HG03457 (cell line): ENCODE measurements around the gene CYRIA.

Experiments used
- ATAC-seq: cut with Tn5 transposase; IDR thresholded peaks from one replicate; pipeline ENCODE4 v1.9.1; 2021; ENCODE audit warnings: moderate number of reproducible peaks; ENCODE audit not compliant: unreplicated experiment

CYRIA gene

DNA sequence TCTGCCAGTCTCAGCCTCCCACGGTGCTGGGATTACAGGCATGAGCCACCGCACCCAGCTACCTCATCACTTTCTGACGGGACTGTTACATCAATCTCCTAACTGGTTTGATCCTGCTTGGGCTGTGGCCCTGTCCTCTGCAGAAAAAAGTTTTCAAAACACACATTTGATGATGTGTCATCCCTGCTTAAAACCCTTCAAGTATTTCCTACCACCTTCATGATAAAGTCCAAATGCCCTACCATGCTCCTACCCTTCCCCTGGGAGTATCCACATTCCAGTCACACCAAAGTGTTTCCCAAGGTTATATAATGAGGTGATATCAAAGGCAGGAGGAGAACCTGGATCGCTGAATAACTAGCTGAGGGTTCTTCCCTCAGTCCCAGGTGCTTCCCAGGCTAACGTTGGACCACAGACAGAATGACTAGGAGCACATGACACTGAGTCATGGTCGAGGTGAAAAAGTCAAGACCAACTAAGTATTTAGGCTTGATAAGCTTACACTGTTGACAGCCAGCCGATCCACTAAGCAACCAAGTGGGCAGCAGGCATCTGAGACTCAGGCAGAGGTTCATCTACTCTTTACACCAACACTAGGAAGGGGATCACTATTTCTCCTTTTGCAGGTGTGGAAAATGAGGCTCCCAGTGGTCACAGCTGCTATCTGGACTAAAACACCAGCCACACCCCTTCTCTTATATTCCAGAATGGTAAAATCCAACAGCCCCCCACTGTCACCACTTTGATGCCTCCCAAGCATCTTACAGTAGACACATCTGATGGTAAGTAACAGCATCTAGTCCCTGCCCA lies 31.8 kb downstream of the CYRIA start:
- no peak for ATAC-seq

DNA sequence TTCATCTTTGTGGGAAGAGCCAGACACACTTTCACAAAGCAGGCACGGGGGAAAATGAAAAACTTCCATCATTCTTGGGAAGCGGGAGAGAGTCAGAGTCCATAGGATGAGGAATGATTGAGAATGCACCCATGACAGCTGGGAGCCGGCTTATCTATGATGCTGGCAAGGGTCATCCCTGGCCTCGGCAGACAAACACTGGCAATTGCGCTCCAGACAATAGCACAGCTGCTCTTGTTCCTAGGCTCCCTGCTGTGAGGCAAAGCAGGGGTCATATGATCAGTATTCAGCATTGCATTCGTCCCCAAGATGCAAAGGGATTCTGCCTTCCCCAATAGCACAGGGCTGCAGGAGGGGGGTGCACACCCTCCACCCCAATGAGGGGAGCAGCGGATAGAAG lies 33.0 kb downstream of the CYRIA start:
- no peak for ATAC-seq

DNA sequence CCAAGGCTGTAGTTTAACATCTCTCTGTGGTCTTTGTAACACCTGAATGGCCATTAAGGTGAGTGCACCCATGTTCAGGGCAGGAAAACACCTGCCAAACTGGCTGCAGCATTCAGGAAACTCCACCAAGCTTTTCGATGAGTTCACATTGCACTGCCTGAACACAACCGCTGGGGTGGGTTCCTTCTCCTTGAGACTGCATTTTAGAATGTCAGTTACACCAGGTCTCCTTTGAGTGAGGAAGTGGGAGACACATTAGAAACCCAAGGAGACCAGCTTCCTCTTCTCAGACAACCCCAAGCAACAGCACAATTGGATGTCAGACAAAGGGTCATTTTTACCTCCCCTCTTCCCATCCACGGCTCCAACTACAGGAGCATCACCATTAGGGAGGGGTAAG lies 35.2 kb downstream of the CYRIA start:
- no peak for ATAC-seq

DNA sequence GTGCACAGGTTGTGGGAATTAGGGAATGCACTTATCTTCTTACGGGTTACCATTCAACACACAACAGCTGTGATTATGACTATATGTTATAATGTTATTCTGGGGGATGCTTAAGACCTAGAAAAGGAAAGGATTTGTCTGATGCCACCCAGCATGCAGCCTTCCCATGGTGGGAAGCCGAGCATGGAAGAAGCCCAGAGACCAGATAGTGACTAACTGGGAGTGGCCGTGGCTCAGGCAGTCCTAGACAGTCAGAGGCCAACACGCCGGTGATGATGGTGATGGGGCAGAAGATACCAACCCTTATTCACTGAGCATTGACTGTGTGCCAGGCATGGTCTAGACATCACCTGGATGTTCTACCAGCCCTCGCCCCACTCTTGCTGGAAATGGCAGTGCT lies 35.9 kb downstream of the CYRIA start:
- no peak for ATAC-seq

DNA sequence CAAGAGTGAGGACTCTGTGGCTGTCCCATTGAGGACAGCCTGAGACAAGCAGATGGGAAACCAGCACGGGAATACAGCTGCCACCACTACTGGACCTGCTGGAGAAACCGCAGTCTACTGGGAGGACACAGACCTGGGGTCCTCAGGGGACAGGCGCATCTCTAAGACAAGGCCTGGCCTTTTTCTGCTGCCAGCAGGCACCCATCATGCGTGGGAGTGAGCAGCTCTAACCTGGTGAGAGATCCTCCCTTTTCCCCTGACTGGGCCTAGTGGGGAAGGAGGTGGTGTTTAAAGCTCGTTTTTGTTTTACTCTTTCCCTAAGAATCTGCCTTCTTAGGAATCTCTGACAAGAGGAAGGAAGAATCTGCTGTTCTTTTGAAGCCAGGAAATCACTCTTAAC lies 36.6 kb downstream of the CYRIA start:
- ATAC-seq: no peak

DNA sequence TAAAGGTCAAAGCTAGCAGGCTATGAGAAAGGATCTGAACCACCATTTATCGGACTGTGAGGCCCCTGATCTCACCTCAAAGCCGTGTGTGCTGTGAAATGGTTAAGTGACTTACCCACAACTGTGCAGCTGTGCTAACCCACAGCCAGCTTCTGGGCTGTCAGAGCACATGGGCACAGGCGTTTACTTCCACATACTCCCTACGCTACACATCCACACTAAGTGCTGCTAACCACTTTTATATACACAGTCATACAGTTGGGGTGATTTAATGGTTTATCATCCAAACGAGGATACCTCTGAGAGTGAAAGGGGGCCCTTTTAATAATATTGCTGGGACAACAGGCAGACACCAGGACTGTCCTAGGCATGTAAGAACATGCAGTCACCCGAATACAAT lies 37.3 kb downstream of the CYRIA start:
- no peak for ATAC-seq

DNA sequence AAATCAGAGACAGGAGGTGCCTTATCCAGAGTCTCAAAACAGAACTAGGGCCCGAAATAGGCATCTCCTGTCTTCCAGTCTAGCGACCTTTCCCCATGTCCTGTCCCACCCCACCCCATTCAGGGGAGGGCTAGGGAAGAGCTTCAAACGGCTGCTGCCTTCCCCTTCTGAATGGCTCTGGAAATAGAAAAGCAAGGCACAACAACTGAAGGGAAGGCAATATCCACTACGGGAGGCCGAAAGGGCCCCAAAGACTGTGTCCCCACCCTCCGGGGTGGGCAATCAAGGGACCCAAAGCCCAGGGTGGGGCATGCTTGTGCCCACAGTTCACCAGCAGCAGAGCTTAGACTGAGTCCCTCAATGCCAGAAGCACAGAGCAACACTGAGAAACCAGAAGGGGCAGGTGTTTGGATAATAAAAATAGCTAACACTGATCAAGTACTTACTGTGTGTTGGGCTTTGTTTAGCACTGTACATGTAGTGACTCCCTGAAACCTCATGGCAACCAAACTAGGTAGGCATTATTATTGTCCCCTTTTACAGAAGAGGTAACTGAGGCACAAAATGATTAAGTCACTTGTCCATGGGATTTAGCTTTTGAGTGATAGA lies 38.5 kb downstream of the CYRIA start:
- no peak for ATAC-seq

DNA sequence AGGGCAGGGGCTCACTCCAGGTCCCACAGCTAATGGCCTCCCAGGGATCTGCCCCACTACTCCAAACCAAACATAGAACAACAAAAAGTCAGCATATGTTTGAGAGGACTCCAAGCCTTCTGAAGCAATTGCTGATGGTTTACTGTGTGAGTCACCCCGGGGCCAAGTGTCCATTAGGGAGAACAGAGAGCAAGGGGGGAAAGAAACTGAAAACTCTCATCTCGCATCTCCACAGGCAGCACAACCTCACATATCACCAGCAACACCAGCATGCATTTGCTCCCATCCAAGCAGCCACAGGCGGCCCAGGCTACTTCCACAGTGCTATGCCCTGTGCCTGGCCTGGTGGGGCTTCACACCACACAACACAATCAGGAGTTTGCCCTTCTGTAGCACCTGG lies 39.1 kb downstream of the CYRIA start:
- no peak for ATAC-seq

DNA sequence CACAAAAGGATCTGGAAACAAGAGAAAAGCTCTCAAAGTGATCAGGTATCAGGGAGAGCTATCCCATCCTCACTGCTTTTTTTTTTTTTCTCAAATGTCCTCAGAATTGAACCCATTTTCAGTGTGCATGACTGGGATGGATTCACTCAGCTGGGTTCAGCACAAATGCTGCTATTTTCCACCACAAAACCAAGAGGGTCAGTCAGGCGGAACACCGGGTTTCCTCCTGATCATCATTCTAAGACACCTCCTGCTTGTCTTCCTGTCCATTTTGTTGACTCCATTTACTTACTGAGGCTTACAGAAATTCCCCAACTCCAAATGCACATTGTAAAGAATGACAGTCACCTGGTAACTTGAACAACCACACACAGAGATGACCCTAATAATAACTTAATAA lies 39.9 kb downstream of the CYRIA start:
- peak; percentile 79 for ATAC-seq

DNA sequence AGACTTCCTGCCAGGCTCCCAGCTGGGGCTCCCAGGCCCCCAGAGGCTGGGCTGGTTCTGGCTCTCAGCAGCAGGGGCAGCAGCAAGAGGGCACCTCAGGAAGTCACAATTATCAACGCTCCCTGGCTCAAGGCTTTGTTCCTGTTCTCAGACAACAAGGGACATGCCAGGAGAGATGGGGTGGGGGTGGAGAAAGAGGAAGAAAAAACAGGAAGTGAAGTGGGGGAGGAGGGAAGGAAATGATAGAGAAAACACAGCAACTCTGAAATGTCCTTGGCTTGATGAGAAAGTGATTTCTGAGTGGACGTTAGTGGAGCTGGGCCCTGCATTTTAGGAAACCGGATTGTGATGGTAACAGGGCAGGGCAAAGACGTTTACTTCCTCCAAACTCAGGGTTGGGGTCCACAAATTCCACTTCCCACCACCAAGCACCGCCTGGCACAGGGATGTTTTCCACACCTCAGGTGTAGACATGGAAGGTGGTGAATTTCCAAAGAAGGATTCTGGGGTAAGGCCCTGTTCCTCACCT lies 40.4 kb downstream of the CYRIA start:
- ATAC-seq: no peak

DNA sequence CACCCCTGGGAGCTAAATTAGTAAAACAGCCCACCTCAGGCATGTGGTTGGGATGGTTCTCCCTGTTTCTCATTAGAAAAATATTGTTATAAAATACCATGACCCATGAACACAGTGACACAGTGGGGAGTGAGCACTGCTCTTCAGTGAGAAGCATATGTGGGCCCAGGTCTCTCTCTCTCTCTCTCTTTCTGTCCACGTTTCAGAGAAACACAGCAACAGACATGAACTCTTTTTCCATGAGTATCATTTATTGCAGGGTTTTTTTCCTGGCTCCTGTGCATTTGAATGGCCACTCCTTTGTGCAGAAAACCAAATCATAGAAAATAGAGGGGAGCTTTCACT lies 41.2 kb downstream of the CYRIA start:
- no peak for ATAC-seq

DNA sequence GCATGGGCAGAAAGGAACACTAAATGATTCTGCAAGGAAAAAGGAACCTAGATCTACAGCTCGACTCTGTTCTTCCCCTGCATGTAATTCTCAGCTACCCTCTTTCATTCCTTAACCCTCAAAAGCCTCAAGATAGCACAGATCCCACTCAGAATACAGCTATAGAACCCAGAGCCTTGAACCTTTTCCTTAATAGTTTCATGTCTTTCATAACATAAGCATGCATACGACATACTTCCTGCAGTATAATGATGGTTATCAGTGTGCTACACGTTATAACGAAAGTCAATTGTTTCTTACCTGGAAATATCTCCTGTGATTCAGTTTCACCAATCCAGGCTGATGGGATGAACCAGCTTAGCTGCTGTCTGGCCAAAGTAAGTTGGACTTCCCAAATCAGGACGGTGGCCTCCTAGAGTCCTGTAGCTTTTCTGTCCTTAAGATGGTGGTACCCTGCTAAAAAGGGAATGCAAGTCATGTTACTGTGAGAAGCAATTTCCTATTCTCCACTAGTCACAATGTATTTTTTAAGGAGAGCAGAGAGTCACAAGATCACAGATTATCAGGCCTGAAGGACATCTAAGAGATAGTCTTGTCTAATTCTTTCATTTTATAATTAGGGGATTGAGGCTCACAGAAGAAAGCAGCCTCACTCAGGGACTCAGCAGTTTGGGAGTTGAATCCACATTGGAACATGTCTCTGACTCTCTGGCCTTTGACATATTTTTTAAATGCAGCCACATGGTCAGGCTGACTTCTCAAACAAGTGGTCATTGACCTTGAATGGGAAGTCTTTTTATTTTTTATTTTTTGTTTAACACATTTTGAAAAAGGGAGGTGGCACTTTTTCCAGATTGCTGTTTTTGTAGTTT lies 41.8 kb downstream of the CYRIA start:
- no peak for ATAC-seq

DNA sequence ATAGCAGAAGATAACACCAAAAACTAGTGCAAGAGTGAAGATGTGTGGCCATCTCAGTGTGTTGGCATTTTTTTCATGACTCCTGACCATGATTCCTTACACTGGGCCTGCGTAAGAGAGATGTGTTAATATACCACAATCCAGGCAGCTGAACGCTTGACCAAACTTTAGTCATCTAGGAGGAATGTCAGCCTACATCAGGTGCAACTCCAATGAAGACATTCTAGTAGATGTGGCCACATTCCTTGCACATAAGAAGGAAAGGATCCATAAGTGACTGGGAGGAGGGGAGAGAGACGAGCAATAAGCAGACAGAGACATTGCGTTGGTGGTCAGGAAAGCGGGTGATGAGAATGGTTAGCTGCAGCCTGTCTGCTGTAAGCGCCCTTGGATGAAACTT lies 42.6 kb downstream of the CYRIA start:
- no peak for ATAC-seq

DNA sequence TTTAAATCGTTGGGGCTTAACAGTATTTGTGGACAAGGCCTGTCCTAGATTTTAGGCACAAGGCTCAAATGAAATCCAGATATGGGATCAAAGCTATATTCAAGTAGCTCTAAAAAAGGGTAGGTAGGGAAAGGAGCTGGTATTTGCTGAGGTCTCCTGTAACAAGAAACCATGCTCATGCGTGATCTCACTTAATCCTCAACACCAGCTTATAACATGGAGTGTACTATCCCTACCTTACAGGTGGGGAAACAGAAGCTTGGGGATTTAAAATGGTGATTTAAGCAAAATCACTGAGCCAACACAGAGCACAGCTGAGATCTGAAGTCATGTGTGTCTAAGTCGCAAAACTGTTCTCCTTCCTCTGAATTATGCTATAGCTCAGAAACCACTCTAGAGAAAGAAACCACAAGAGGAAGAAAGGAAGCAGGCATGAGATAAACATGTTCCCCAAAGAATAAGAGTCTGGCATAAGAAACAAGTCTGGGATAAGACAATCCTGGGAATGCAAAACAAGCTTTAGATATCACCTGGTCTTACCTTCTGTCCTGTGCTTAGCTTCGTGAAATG lies 43.1 kb downstream of the CYRIA start:
- ATAC-seq: no peak

DNA sequence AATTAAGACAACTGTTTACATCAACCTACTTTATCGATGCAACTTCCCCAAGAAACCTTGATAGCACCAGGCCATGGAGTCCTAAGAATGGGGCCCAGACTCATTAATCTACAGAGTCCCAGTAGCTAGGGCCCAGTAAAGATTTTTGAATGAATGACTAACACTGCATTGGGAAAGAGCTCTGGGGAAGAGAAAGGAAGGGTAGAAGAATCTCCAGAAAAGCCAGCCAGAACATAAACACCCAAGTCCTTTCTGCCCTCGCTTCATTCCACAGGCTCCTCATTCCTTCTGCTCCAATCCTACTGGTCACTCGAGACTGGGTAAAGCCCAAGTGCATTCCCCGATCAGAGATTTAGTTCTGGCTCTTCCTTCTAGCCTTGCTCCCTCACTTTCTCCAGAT lies 44.3 kb downstream of the CYRIA start:
- no peak for ATAC-seq

DNA sequence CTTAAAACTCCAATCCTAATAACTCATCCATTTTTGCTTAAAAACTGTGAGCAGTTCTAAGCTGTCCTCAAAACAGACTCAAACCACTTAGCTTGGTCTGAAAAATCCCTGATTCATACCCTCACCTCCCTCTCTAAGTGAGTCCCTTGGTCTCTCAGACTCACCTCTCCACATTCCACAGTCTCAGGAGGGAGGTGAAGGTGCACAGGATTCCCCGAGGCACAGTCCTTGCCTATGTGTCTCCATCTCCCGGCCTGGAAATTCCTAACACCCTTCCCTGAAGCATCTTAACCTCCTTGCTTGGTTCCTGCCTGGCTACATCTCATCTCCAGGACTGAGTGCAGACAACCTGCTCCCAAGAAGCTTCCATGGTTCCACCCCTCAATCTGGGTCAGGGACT lies 45.0 kb downstream of the CYRIA start:
- ATAC-seq: no peak

DNA sequence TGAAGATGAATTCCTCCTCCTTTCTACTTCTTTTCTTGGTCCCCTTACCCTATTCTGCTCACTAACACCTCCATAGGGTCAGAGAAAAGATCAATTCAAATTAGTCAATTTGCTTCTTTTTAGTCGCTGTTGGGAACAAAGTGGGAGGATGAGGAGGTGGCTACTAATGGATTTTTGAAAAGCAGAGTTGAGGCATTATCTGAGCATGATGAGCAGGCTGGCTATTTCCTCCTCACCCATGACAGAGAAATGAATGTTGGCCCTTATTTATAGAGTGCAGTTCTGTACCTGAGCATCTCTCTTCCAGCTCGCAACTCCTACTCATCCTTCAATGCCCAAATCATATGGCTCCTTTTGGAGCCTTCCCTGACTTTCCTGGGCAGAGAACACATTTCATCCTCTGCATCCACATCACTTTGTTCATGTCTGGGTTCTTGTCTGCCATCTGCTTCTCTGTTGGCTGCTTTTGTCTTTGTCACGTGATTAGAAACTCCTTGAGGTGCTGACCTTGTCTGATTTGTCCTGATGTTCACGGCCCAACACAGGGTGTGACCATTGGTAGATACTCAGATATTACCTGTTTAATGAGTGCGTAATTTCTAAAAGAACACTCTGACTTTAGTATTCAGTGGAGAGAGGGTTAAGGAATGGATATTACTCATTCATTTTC lies 45.9 kb downstream of the CYRIA start:
- ATAC-seq: no peak

DNA sequence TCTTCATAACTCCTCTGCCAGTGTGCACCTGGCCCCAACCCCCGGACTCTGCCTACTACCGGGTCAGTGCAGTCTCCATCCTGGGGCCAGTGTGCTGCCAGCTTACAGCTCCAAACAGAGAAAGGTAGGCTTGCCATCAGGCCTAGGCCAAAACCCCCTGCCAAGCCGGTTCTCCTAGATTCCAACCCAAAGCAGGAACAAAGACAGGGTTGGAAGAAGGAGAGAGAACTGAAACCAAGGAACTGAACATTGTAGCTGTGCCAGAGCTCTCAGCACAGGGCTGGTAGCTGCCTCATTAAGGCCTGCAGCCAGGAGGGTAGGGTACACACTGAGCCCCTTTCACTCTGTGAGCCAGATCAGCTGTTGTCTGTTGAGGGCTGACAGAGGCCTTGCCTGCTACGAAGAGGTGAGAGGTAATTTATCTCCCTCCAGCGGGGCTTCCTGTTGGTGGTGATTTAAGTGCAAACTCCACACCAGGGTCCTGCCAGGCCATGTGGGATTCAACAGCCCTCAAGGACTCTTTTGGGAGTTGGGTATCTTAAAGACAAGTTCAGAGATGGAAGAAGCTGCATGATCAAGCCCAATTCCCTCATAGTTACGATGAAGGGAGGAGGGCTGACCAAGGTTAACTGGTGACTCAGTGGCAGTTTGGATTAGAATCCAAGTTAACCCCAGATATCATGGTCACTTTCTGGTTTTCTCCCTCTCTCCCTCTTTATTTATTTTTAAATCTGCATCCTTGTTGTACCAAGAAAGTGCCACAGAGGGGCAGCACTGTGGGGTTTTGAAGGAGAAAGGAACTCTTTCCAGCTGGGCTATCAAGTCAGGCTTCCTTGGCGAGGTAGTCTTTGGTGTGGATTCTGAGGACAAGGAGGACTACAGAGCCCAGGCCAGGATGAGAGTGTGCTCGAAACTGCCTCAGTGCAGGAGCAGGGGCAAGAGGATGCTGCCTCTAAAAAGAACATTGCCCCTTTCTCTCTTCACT lies 48.1 kb downstream of the CYRIA start:
- ATAC-seq: no peak
